Measurements from ENCODE around the gene ADGRB3. TPM values are rescaled to one million over a fixed set of nuclear protein-coding genes. Genes with fewer than 3 reads are reported as not detected.

The ADGRB3 gene
- total and polyA plus RNA-seq, 2 donors from 2014 or later: 0.26 to 2.2 TPM

- Histone ChIP-seq H3K4me1 (ENCODE audit: control insufficient read depth in 2 of 3, insufficient read depth in 2 of 3, low read depth in 1 of 3, low read length in 3 of 3) (no peaks in the 10 kb centered on the region), H3K27ac (ENCODE audit: low read depth in 2 of 2, low read length in 2 of 2) (no peak overlapping the region), H3K36me3 (ENCODE audit: control insufficient read depth in 2 of 3, insufficient read depth in 3 of 3, low read length in 3 of 3) (no peaks in the 10 kb centered on the region), H3K9ac (ENCODE audit: low read length in 3 of 3) (no peak overlapping the region), H3K9me3 (ENCODE audit: control insufficient read depth in 2 of 3, insufficient read depth in 1 of 3, low read length in 3 of 3) (no peaks in the 10 kb centered on the region), H3K27me3 (ENCODE audit: control insufficient read depth, insufficient read depth, low read length) (no peaks in the 10 kb centered on the region), H3K4me3 (ENCODE audit: low read length in 3 of 3) (no peak overlapping the region)
- intact Hi-C loops (cut with DNase I): no loop called here
- DNase-seq: no peak
- FAIRE-seq: no peak
- no peak for TF ChIP-seq CTCF (IDR thresholded peaks at IDR 0.05; ENCODE audit: borderline replicate concordance, extremely low read depth, insufficient read depth)
Observed at GRCh38 chr6:69129046-69129445, 494.0 kb downstream of the ADGRB3 start.

GRCh38 chr6:69135927-69136326, 500.8 kb downstream of the ADGRB3 start:
- Histone ChIP-seq H3K27ac (ENCODE audit: low read depth in 2 of 2, low read length in 2 of 2) (no peak overlapping the region), H3K36me3 (ENCODE audit: control insufficient read depth in 2 of 3, insufficient read depth in 3 of 3, low read length in 3 of 3) (no peaks in the 10 kb centered on the region), H3K9me3 (ENCODE audit: control insufficient read depth in 2 of 3, insufficient read depth in 1 of 3, low read length in 3 of 3) (no peaks in the 10 kb centered on the region), H3K27me3 (ENCODE audit: control insufficient read depth, insufficient read depth, low read length) (no peaks in the 10 kb centered on the region), H3K4me1 (ENCODE audit: control insufficient read depth in 2 of 3, insufficient read depth in 2 of 3, low read depth in 1 of 3, low read length in 3 of 3) (no peaks in the 10 kb centered on the region), H3K4me3 (ENCODE audit: low read length in 3 of 3) (no peak overlapping the region), H3K9ac (ENCODE audit: low read length in 3 of 3) (no peak overlapping the region)
- DNase-seq: no peak
- intact Hi-C loops (cut with DNase I): no loop called here
- FAIRE-seq: no peak
- TF ChIP-seq CTCF (IDR thresholded peaks at IDR 0.05; ENCODE audit: borderline replicate concordance, extremely low read depth, insufficient read depth): no peak

GRCh38 chr6:69138148-69138547, 503.1 kb downstream of the ADGRB3 start:
- no peak for TF ChIP-seq CTCF (IDR thresholded peaks at IDR 0.05; ENCODE audit: borderline replicate concordance, extremely low read depth, insufficient read depth)
- intact Hi-C loops (cut with DNase I): no loop called here
- Histone ChIP-seq H3K4me3 (ENCODE audit: low read length in 3 of 3) (no peak overlapping the region), H3K9ac (ENCODE audit: low read length in 3 of 3) (no peak overlapping the region), H3K9me3 (ENCODE audit: control insufficient read depth in 2 of 3, insufficient read depth in 1 of 3, low read length in 3 of 3) (peaks cover 0 to under 1% (median 0%) of the 10 kb centered on the region in 3 donors), H3K27me3 (ENCODE audit: control insufficient read depth, insufficient read depth, low read length) (no peaks in the 10 kb centered on the region), H3K27ac (ENCODE audit: low read depth in 2 of 2, low read length in 2 of 2) (no peak overlapping the region), H3K36me3 (ENCODE audit: control insufficient read depth in 2 of 3, insufficient read depth in 3 of 3, low read length in 3 of 3) (no peaks in the 10 kb centered on the region), H3K4me1 (ENCODE audit: control insufficient read depth in 2 of 3, insufficient read depth in 2 of 3, low read depth in 1 of 3, low read length in 3 of 3) (no peaks in the 10 kb centered on the region)
- FAIRE-seq (no peak), DNase-seq (no peak)

GRCh38 chr6:69138893-69139494, 503.9 kb downstream of the ADGRB3 start:
- H3K36me3 ChIP-seq (ENCODE audit: control insufficient read depth in 2 of 3, insufficient read depth in 3 of 3, low read length in 3 of 3): no peaks in the 10 kb centered on the region
- DNase-seq (no peak), FAIRE-seq (no peak)
- intact Hi-C loops (cut with DNase I): no loop called here
- no peaks in the 10 kb centered on the region for H3K27me3 ChIP-seq (ENCODE audit: control insufficient read depth, insufficient read depth, low read length)
- H3K9me3 ChIP-seq (ENCODE audit: control insufficient read depth in 2 of 3, insufficient read depth in 1 of 3, low read length in 3 of 3): peaks cover 0 to 5% (median 0%) of the 10 kb centered on the region in 3 donors
- H3K27ac ChIP-seq (ENCODE audit: low read depth in 2 of 2, low read length in 2 of 2): no peak overlapping the region
- H3K4me3 ChIP-seq (ENCODE audit: low read length in 3 of 3): no peak overlapping the region
- no peak overlapping the region for H3K9ac ChIP-seq (ENCODE audit: low read length in 3 of 3)
- TF ChIP-seq CTCF (IDR thresholded peaks at IDR 0.05; ENCODE audit: borderline replicate concordance, extremely low read depth, insufficient read depth): no peak
- no peaks in the 10 kb centered on the region for H3K4me1 ChIP-seq (ENCODE audit: control insufficient read depth in 2 of 3, insufficient read depth in 2 of 3, low read depth in 1 of 3, low read length in 3 of 3)

All from kidney (tissue), 14 donors.